Nucleus accumbens (tissue), 56 donors: ENCODE results near the gene C5AR1.
"Not testable (repeated sequence)": the region's sequence is repeated elsewhere in the genome, so short reads cannot be mapped to it uniquely, and the experiment has no call there.

Experiments
- DNase-seq, 56 donors: peaks; one replicate each; lab custom pipeline; 2025; lab: John Stamatoyannopoulos, UW

The C5AR1 gene

GRCh38 chr19:47283405-47284059, 26.1 kb upstream of the C5AR1 start:
- no peak for DNase-seq

GRCh38 chr19:47284324-47284899, 25.2 kb upstream of the C5AR1 start:
- DNase-seq, result peak in 31 of 56 donors; percentile 2 to 75 (median 28)

GRCh38 chr19:47296036-47296435, 13.6 kb upstream of the C5AR1 start:
- DNase-seq, result peak in 41 of 56 donors; percentile 1 to 82 (median 30)

GRCh38 chr19:47300867-47301266, 8.8 kb upstream of the C5AR1 start:
- DNase-seq, result not testable (repeated sequence)

- no peak for DNase-seq
Observed at GRCh38 chr19:47302249-47302648, 7.4 kb upstream of the C5AR1 start.

- no peak for DNase-seq
Observed at GRCh38 chr19:47303966-47304365, 5.7 kb upstream of the C5AR1 start.

GRCh38 chr19:47305309-47305751, 4.3 kb upstream of the C5AR1 start:
- DNase-seq, result peak in 30 of 56 donors; percentile 2 to 60 (median 10)

GRCh38 chr19:47306303-47306702, 3.4 kb upstream of the C5AR1 start:
- DNase-seq, result no peak

GRCh38 chr19:47309038-47309437, 623 bp upstream of the C5AR1 start:
- DNase-seq, result no peak

- no peak for DNase-seq
Observed at GRCh38 chr19:47310323-47310722, 662 bp downstream of the C5AR1 start.

GRCh38 chr19:47310819-47311218, 1.2 kb downstream of the C5AR1 start:
- peak in 1 of 56 donors; percentile 25 for DNase-seq

GRCh38 chr19:47312366-47313006, 2.8 kb downstream of the C5AR1 start:
- no peak for DNase-seq

GRCh38 chr19:47313754-47314295, 4.2 kb downstream of the C5AR1 start:
- no peak for DNase-seq

GRCh38 chr19:47315125-47315821, 5.6 kb downstream of the C5AR1 start:
- peak in 41 of 56 donors; percentile 14 to 81 (median 43) for DNase-seq

GRCh38 chr19:47316513-47316912, 6.9 kb downstream of the C5AR1 start:
- no peak for DNase-seq

GRCh38 chr19:47319923-47320871, 10.5 kb downstream of the C5AR1 start:
- DNase-seq, result no peak

- DNase-seq, result no peak
Observed at GRCh38 chr19:47321630-47322029, 12.0 kb downstream of the C5AR1 start.

GRCh38 chr19:47322058-47322457, 12.4 kb downstream of the C5AR1 start:
- DNase-seq, result no peak

GRCh38 chr19:47323409-47323808, 13.7 kb downstream of the C5AR1 start:
- no peak for DNase-seq

GRCh38 chr19:47323872-47324271, 14.2 kb downstream of the C5AR1 start:
- no peak for DNase-seq
